ENCODE measurements around the gene PRDX2. TPM values are rescaled to one million over a fixed set of nuclear protein-coding genes. Genes with fewer than 3 reads are reported as not detected.
A peak's percentile ranks its signal among the peaks of the same experiment; 100 is the strongest.

PRDX2 gene
- polyA plus RNA-seq, 1 of the 3 experiments (the other 2 are of a cell fraction) = 341 TPM

DNA sequence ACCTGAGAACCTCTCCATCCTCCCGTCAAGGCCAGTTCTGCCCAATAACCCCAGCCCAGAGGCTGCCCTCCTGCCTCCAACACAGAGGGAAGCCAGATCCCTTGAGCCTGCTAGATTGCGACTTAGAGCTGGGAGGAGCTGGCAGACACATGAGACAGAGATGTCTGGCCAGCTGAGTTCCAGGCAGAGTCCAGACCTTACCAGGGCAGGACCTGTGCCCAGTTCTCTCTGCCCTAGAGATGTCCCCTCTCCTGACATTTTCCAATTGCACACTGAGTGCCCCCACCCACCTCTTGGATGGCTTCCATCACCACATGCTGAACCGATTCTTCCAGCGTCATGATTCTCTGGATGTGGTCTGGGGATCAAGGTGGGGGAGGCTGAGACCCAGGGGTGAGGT lies 29.3 kb downstream of the PRDX2 start:
- Histone ChIP-seq H3K36me3 (replicated peaks in 1 of 2; ENCODE audit: control insufficient read depth in 1 of 2, insufficient read depth in 2 of 2, low read length in 1 of 2) (no peaks in the 10 kb centered on the region), H3K4me2 (no peak overlapping the region), H3K9me2 (no peaks in the 10 kb centered on the region), H4K20me1 (ENCODE audit: insufficient read depth) (no peaks in the 10 kb centered on the region), H3K9ac (no peak overlapping the region), H3K4me1 (ENCODE audit: control insufficient read depth in 1 of 2, insufficient read depth in 2 of 2, low read depth in 1 of 2, low read length in 1 of 2) (peaks cover 6 to 30% of the 10 kb centered on the region in 2 experiments; a peak in 1 of 4 replicates), H3K4me3 (ENCODE audit: low read depth in 2 of 2, low read length in 1 of 2) (no peak overlapping the region), H3K27me3 (ENCODE audit: insufficient read depth) (no peaks in the 10 kb centered on the region), H3K27ac (ENCODE audit: low read depth in 2 of 2, low read length in 1 of 2) (peak overlapping the region in 1 of 2 experiments; percentile 51; a peak in 1 of 4 replicates), H3K9me3 (no peaks in the 10 kb centered on the region), H3K79me2 (ENCODE audit: insufficient read depth) (no peaks in the 10 kb centered on the region), H2AFZ (ENCODE audit: low read depth) (no peak overlapping the region), H3F3A (replicated peaks; ENCODE audit: insufficient read depth) (peaks cover 14% of the 10 kb centered on the region)
- 60% methylated on average over 4 of the region's 4 CpGs for WGBS (ENCODE audit: low lambda C conversion rate)
- ChIA-PET CTCF (interaction anchor here (1.0 to 12.1 kb wide), 6 partner anchors 9 to 39 kb away, joined by 4 to 447 read pairs (median 12); partner anchors contain the start of genes JUNB, PRDX2, THSD8 and TRIR), POLR2A (interaction anchor here (1.0 to 2.1 kb wide), 3 partner anchors 20 to 22 kb away, joined by 3 to 10 read pairs (median 5); partner anchors contain the start of gene JUNB)
- TF ChIP-seq FOSL2 (IDR thresholded peaks at IDR 0.05; ENCODE audit: borderline replicate concordance, low read depth) (no peak), TAF1 (IDR thresholded peaks at IDR 0.05; ENCODE audit: borderline replicate concordance, low read depth, low read length) (no peak), FOXJ3 (CRISPR knock-in tag; IDR thresholded peaks at IDR 0.05) (no peak), EZH2phosphoT487 (IDR thresholded peaks at IDR 0.05; ENCODE audit: borderline replicate concordance, low read depth) (no peak), RXRA (IDR thresholded peaks at IDR 0.05; ENCODE audit: borderline replicate concordance, low read depth) (no peak), POLR2AphosphoS5 (IDR thresholded peaks at IDR 0.05; ENCODE audit: low read depth, low read length) (no peak), GATA2 (CRISPR knock-in tag; IDR thresholded peaks at IDR 0.05) (no peak), RCOR1 (IDR thresholded peaks at IDR 0.05; ENCODE audit: low read length) (no peak), SMC3 (IDR thresholded peaks at IDR 0.05; ENCODE audit: low read depth, low read length) (no peak), EP300 (IDR thresholded peaks at IDR 0.05; ENCODE audit: borderline replicate concordance in 1 of 2, low read depth in 1 of 2, low read length in 1 of 2) (no peak), JUND (IDR thresholded peaks at IDR 0.05) (no peak), MAX (IDR thresholded peaks at IDR 0.05; ENCODE audit: low read depth) (no peak), ELF1 (IDR thresholded peaks at IDR 0.05) (no peak), TCF12 (IDR thresholded peaks at IDR 0.05) (no peak), CHD2 (IDR thresholded peaks at IDR 0.05; ENCODE audit: low read length, partially characterized antibody) (no peak)
- TF ChIP-seq, protein P1, sequence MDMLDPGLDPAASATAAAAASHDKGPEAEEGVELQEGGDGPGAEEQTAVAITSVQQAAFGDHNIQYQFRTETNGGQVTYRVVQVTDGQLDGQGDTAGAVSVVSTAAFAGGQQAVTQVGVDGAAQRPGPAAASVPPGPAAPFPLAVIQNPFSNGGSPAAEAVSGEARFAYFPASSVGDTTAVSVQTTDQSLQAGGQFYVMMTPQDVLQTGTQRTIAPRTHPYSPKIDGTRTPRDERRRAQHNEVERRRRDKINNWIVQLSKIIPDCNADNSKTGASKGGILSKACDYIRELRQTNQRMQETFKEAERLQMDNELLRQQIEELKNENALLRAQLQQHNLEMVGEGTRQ (IDR thresholded peaks at IDR 0.05; ENCODE audit: borderline replicate concordance, low read depth, low read length) = no peak
- TF ChIP-seq, protein P2, sequence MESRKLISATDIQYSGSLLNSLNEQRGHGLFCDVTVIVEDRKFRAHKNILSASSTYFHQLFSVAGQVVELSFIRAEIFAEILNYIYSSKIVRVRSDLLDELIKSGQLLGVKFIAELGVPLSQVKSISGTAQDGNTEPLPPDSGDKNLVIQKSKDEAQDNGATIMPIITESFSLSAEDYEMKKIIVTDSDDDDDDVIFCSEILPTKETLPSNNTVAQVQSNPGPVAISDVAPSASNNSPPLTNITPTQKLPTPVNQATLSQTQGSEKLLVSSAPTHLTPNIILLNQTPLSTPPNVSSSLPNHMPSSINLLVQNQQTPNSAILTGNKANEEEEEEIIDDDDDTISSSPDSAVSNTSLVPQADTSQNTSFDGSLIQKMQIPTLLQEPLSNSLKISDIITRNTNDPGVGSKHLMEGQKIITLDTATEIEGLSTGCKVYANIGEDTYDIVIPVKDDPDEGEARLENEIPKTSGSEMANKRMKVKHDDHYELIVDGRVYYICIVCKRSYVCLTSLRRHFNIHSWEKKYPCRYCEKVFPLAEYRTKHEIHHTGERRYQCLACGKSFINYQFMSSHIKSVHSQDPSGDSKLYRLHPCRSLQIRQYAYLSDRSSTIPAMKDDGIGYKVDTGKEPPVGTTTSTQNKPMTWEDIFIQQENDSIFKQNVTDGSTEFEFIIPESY (IDR thresholded peaks at IDR 0.05; ENCODE audit: borderline replicate concordance, low read depth) = no peak
- no peak for DNase-seq
